ENCODE data around the gene SHB. TPM values are rescaled to one million over a fixed set of nuclear protein-coding genes. Genes with fewer than 3 reads are reported as not detected.

The SHB gene
- total and polyA plus RNA-seq, 2 of the 13 experiments (the other 11 are each of a cell fraction or from before 2014, with no cell fraction given) = 19.4 to 20.7 TPM

DNA sequence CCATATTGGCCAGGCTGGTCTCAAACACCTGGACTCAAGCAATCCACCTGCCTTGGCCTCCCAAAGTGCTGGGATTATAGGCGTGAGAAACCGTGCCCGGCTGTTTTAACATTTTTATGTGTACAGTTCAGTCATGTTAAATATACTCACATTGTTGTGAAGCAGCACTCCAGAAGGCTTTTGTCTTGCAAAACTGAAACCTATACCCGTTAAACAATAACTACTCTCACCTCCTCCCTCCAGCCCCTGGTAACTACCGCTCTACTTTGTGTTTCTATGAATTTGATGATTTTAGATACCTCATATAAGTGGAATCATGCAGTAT is 23.1 kb upstream of the SHB start:
- Histone ChIP-seq H3K36me3 (replicated peaks in 1 of 2; ENCODE audit: control insufficient read depth in 1 of 2, insufficient read depth in 2 of 2, low read length in 2 of 2) (no peaks in the 10 kb centered on the region), H4K20me1 (ENCODE audit: insufficient read depth, low read length) (no peaks in the 10 kb centered on the region), H3K9ac (ENCODE audit: insufficient read depth, low read depth, low read length) (no peak overlapping the region), H2AFZ (ENCODE audit: low read length) (no peak overlapping the region), H3K27ac (ENCODE audit: extremely low read length, insufficient read depth, low read length) (no peak overlapping the region), H3K27me3 (ENCODE audit: control insufficient read depth in 1 of 2, insufficient read depth in 2 of 2, low read length in 2 of 2) (peaks cover 3 to 23% of the 10 kb centered on the region in 2 experiments; a peak in 3 of 5 replicates), H3K4me3 (replicated peaks in 1 of 3; ENCODE audit: insufficient read depth in 1 of 3, low read depth in 2 of 3, low read length in 3 of 3) (no peak overlapping the region), H3K9me3 (ENCODE audit: low read length) (no peaks in the 10 kb centered on the region), H3K79me2 (ENCODE audit: insufficient read depth, low read length) (no peaks in the 10 kb centered on the region), H3K4me2 (ENCODE audit: low read depth, low read length) (no peak overlapping the region), H3K4me1 (ENCODE audit: insufficient read depth, low read length) (no peaks in the 10 kb centered on the region)
- FAIRE-seq (no peak), ATAC-seq (no peak), DNase-seq (ENCODE audit: low spot score) (no peak)
- in situ Hi-C loops (cut with HindIII; ENCODE audit: extremely low pct_ligation_motif_present, low pct_unique_long_range_greater_than_20kb) (loop anchor here (10.0 kb wide), 1 partner anchor 163 kb away; no protein-coding TSS in a partner anchor), intact Hi-C loops (cut with micrococcal nuclease; ENCODE audit: unreplicated experiment) (no loop called here)
- ChIA-PET POLR2A (no interaction called here), CTCF (ENCODE audit: low intra/inter-chr PET ratio, low total read pairs) (no interaction called here)
- 19% methylated on average over 5 of the region's 5 CpGs for WGBS (ENCODE audit: low lambda C conversion rate)
- TF ChIP-seq CHD2 (IDR thresholded peaks at IDR 0.05; ENCODE audit: low read depth, low read length) (no peak), SIN3B (IDR thresholded peaks at IDR 0.05; ENCODE audit: low read length) (no peak)
- no TSS peak for BruUV-seq (replicated peaks)

DNA sequence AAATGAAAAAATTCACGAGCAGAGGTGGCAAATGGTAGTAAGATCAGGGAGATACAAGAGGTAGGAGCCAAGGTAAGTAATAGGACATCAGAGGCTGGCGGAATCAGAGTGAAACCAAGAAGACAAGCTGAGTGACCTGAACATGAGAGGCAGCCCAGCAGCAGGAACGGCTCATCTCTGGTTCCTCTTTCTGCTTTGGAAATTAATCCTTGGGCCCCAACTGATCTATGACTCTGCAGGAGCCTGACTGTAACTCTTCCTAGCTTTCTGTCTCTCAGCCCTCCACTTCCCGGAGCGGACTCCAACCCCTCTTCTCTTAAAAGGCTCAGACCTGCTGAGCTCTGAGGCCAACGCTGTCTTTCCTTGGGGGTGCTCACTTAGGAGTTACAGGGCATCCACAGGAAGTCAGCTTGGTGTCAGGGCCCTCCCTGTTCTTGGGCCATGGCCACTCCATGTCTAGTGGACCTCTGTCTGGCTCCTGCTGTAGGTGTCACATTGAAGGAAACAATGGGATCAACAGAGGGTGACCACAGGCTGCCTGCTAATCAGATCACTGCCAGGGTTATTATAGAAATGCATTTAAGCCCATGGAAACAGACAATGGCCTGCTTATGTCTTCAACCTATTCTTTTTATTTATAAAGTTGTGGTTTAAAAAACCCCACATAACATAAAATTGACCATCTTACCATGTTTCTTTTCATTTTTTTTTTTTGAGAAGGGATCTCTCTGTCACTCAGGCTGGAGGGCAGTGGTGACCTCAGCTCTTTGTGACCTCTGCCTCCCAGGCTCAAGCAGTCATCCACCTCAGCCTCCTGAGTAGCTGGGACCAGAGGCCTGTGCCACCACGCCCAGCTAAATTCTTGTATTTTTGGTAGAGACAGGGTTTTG is 22.5 kb upstream of the SHB start:
- H3K9ac ChIP-seq (ENCODE audit: insufficient read depth, low read depth, low read length) = no peak overlapping the region
- ChIA-PET CTCF (ENCODE audit: low intra/inter-chr PET ratio, low total read pairs) (no interaction called here), POLR2A (no interaction called here)
- intact Hi-C loops (cut with micrococcal nuclease; ENCODE audit: unreplicated experiment) (no loop called here), in situ Hi-C loops (cut with HindIII; ENCODE audit: extremely low pct_ligation_motif_present, low pct_unique_long_range_greater_than_20kb) (loop anchor here (10.0 kb wide), 1 partner anchor 163 kb away; no protein-coding TSS in a partner anchor)
- no peak for ATAC-seq
- no peak overlapping the region for H3K4me2 ChIP-seq (ENCODE audit: low read depth, low read length)
- no TSS peak for BruUV-seq (replicated peaks)
- no peak for DNase-seq (ENCODE audit: low spot score)
- peaks cover 3 to 23% of the 10 kb centered on the region in 2 experiments; a peak in 3 of 5 replicates for H3K27me3 ChIP-seq (ENCODE audit: control insufficient read depth in 1 of 2, insufficient read depth in 2 of 2, low read length in 2 of 2)
- no peaks in the 10 kb centered on the region; the same call in 1 of the 2 replicates for H3K4me1 ChIP-seq (ENCODE audit: insufficient read depth, low read length)
- no peak overlapping the region for H3K4me3 ChIP-seq (replicated peaks in 1 of 3; ENCODE audit: insufficient read depth in 1 of 3, low read depth in 2 of 3, low read length in 3 of 3)
- H3K9me3 ChIP-seq (ENCODE audit: low read length) = no peaks in the 10 kb centered on the region
- FAIRE-seq = no peak
- H3K27ac ChIP-seq (ENCODE audit: extremely low read length, insufficient read depth, low read length) = no peak overlapping the region
- H3K36me3 ChIP-seq (replicated peaks in 1 of 2; ENCODE audit: control insufficient read depth in 1 of 2, insufficient read depth in 2 of 2, low read length in 2 of 2) = no peaks in the 10 kb centered on the region
- no peaks in the 10 kb centered on the region for H4K20me1 ChIP-seq (ENCODE audit: insufficient read depth, low read length)
- H3K79me2 ChIP-seq (ENCODE audit: insufficient read depth, low read length) = no peaks in the 10 kb centered on the region
- H2AFZ ChIP-seq (ENCODE audit: low read length) = no peak overlapping the region
- TF ChIP-seq, protein P1, sequence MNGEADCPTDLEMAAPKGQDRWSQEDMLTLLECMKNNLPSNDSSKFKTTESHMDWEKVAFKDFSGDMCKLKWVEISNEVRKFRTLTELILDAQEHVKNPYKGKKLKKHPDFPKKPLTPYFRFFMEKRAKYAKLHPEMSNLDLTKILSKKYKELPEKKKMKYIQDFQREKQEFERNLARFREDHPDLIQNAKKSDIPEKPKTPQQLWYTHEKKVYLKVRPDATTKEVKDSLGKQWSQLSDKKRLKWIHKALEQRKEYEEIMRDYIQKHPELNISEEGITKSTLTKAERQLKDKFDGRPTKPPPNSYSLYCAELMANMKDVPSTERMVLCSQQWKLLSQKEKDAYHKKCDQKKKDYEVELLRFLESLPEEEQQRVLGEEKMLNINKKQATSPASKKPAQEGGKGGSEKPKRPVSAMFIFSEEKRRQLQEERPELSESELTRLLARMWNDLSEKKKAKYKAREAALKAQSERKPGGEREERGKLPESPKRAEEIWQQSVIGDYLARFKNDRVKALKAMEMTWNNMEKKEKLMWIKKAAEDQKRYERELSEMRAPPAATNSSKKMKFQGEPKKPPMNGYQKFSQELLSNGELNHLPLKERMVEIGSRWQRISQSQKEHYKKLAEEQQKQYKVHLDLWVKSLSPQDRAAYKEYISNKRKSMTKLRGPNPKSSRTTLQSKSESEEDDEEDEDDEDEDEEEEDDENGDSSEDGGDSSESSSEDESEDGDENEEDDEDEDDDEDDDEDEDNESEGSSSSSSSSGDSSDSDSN (CRISPR knock-in tag; IDR thresholded peaks at IDR 0.05) = no peak
- no peak for TF ChIP-seq TSC22D2 (CRISPR knock-in tag; IDR thresholded peaks at IDR 0.05; ENCODE audit: borderline replicate concordance)
- TF ChIP-seq AKAP8 (CRISPR knock-in tag; IDR thresholded peaks at IDR 0.05) = no peak
- TF ChIP-seq ATF1 (CRISPR knock-in tag; IDR thresholded peaks at IDR 0.05) = no peak
- no peak for TF ChIP-seq ZNF616 (CRISPR knock-in tag; IDR thresholded peaks at IDR 0.05; ENCODE audit: low read depth)
- 42% methylated on average over 7 of the region's 7 CpGs for WGBS (ENCODE audit: low lambda C conversion rate)

Measured in HepG2 (cell line).